ENCODE measurements around the gene DAPK2. TPM values are rescaled to one million over a fixed set of nuclear protein-coding genes. Genes with fewer than 3 reads are reported as not detected.

The DAPK2 gene
- polyA plus RNA-seq, 1 of the 3 experiments (the other 2 are of a cell fraction) = 1.4 TPM

- no peak overlapping the region for H3K27ac ChIP-seq (ENCODE audit: low read depth in 2 of 2, low read length in 1 of 2)
- H3K9ac ChIP-seq = no peak overlapping the region
- H2AFZ ChIP-seq (ENCODE audit: low read depth) = no peak overlapping the region
- H3K4me2 ChIP-seq = no peak overlapping the region
- CTCF ChIA-PET = interaction anchor here (0.8 to 1.4 kb wide), 3 partner anchors 15 to 176 kb away, joined by 3 to 6 read pairs (median 4); no protein-coding TSS in a partner anchor
- H3K9me2 ChIP-seq = no peaks in the 10 kb centered on the region
- POLR2A ChIA-PET = no interaction called here
- no peak for TF ChIP-seq FOXJ3 (CRISPR knock-in tag; IDR thresholded peaks at IDR 0.05)
- TF ChIP-seq TEAD4 (IDR thresholded peaks at IDR 0.05; ENCODE audit: borderline replicate concordance, insufficient read depth) = no peak
- TF ChIP-seq RXRA (IDR thresholded peaks at IDR 0.05; ENCODE audit: borderline replicate concordance, low read depth) = no peak
- no peak for TF ChIP-seq SIN3A (IDR thresholded peaks at IDR 0.05; ENCODE audit: borderline replicate concordance, low read depth, low read length)
- TF ChIP-seq, protein P1, sequence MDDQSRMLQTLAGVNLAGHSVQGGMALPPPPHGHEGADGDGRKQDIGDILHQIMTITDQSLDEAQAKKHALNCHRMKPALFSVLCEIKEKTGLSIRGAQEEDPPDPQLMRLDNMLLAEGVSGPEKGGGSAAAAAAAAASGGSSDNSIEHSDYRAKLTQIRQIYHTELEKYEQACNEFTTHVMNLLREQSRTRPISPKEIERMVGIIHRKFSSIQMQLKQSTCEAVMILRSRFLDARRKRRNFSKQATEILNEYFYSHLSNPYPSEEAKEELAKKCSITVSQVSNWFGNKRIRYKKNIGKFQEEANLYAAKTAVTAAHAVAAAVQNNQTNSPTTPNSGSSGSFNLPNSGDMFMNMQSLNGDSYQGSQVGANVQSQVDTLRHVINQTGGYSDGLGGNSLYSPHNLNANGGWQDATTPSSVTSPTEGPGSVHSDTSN (IDR thresholded peaks at IDR 0.05) = no peak
- no peak for TF ChIP-seq POLR2AphosphoS5 (IDR thresholded peaks at IDR 0.05; ENCODE audit: low read depth, low read length)
- TF ChIP-seq MXI1 (IDR thresholded peaks at IDR 0.05; ENCODE audit: low read depth, low read length) = no peak
- no peak overlapping the region for H3K4me3 ChIP-seq (ENCODE audit: low read depth in 2 of 2, low read length in 1 of 2)
- H4K20me1 ChIP-seq (ENCODE audit: insufficient read depth) = no peaks in the 10 kb centered on the region
- no peaks in the 10 kb centered on the region for H3K9me3 ChIP-seq
- no peaks in the 10 kb centered on the region for H3K4me1 ChIP-seq (ENCODE audit: control insufficient read depth in 1 of 2, insufficient read depth in 2 of 2, low read depth in 1 of 2, low read length in 1 of 2)
- DNase-seq = no peak
- no peaks in the 10 kb centered on the region for H3K27me3 ChIP-seq (ENCODE audit: insufficient read depth)
- H3K79me2 ChIP-seq (ENCODE audit: insufficient read depth) = no peaks in the 10 kb centered on the region
- 100% methylated on average over 1 of the region's 2 CpGs for WGBS (ENCODE audit: low lambda C conversion rate)
- no peaks in the 10 kb centered on the region for H3K36me3 ChIP-seq (replicated peaks in 1 of 2; ENCODE audit: control insufficient read depth in 1 of 2, insufficient read depth in 2 of 2, low read length in 1 of 2)
- H3F3A ChIP-seq (replicated peaks; ENCODE audit: insufficient read depth) = no peaks in the 10 kb centered on the region
These were observed 118.0 kb downstream of the DAPK2 start for GRCh38 chr15:63928185-63928842.

DNA sequence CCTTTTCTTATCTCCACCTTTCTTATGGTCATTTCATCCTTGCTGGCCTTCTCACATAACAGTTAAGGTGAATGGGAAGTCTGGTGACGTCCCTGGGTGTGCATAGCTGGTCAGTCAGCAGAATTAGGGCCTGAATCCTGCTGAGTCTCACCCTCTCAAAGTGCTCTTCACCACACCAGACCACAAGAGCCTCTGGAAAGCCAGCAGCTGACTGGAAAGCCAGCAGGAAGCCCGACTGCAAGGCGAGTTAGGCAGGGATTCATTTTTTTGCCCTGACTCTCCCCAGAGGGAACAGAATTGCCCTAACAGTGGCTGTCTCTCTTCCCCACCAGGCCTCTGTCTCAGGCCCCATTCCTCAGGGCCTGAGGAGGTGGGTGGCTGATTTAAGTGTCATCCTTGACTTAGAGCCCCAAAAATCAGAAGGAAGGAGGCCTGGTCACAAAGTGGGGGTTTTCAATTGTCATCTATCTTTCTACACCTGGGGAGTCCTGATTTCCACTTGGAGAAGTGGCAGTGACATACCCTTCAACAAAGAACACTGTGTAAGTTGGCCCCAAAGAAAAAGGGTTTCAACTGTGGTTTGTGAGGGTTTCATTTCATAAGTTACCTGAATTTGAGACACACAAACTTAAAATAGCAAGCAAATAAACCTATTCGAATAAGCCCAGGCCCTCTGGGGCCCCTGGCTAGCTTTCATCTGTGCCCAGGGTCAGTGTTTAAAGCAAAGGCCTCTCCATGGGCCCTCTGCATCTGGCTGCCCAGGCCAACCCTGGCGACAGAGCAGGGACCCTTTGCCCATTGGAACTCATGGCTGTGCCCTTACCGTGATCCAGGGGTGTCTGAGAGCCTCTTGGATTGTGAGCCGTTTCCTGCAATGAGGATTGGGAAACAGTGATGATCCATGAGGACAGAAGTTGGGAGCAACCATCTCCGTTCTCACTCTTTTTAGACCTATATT lies 122.0 kb downstream of the DAPK2 start:
- WGBS (ENCODE audit: low lambda C conversion rate) = 75% methylated on average over 8 of the region's 8 CpGs
- Histone ChIP-seq H3K79me2 (ENCODE audit: insufficient read depth) (no peaks in the 10 kb centered on the region), H3K27me3 (ENCODE audit: insufficient read depth) (no peaks in the 10 kb centered on the region), H3K4me3 (ENCODE audit: low read depth in 2 of 2, low read length in 1 of 2) (no peak overlapping the region), H3K27ac (ENCODE audit: low read depth in 2 of 2, low read length in 1 of 2) (no peak overlapping the region), H3F3A (replicated peaks; ENCODE audit: insufficient read depth) (no peaks in the 10 kb centered on the region), H2AFZ (ENCODE audit: low read depth) (no peak overlapping the region), H3K9me3 (no peaks in the 10 kb centered on the region), H3K9ac (no peak overlapping the region), H3K36me3 (replicated peaks in 1 of 2; ENCODE audit: control insufficient read depth in 1 of 2, insufficient read depth in 2 of 2, low read length in 1 of 2) (no peaks in the 10 kb centered on the region), H3K4me2 (no peak overlapping the region), H3K9me2 (no peaks in the 10 kb centered on the region), H3K4me1 (ENCODE audit: control insufficient read depth in 1 of 2, insufficient read depth in 2 of 2, low read depth in 1 of 2, low read length in 1 of 2) (peaks cover 0 to 9% of the 10 kb centered on the region in 2 experiments; a peak in 1 of 4 replicates), H4K20me1 (ENCODE audit: insufficient read depth) (no peaks in the 10 kb centered on the region)
- POLR2A ChIA-PET = no interaction called here
- CTCF ChIA-PET = interaction anchor here (1.0 to 1.9 kb wide), 3 partner anchors 8 to 22 kb away, joined by 3 to 6 read pairs (median 4); no protein-coding TSS in a partner anchor
- DNase-seq = no peak
- TF ChIP-seq, protein P2, sequence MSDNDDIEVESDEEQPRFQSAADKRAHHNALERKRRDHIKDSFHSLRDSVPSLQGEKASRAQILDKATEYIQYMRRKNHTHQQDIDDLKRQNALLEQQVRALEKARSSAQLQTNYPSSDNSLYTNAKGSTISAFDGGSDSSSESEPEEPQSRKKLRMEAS (IDR thresholded peaks at IDR 0.05; ENCODE audit: low read depth) = no peak
- TF ChIP-seq JUND (IDR thresholded peaks at IDR 0.05) (no peak), ZBTB33 (IDR thresholded peaks at IDR 0.05; ENCODE audit: borderline replicate concordance, low read depth) (no peak), POLR2AphosphoS5 (IDR thresholded peaks at IDR 0.05; ENCODE audit: low read depth, low read length) (no peak), CHD2 (IDR thresholded peaks at IDR 0.05; ENCODE audit: low read length, partially characterized antibody) (no peak), RAD21 (IDR thresholded peaks at IDR 0.05; ENCODE audit: low read length) (no peak), EZH2phosphoT487 (IDR thresholded peaks at IDR 0.05; ENCODE audit: borderline replicate concordance, low read depth) (no peak), FOSL2 (IDR thresholded peaks at IDR 0.05; ENCODE audit: borderline replicate concordance, low read depth) (no peak), RXRA (IDR thresholded peaks at IDR 0.05; ENCODE audit: borderline replicate concordance, low read depth) (no peak), FOXJ3 (CRISPR knock-in tag; IDR thresholded peaks at IDR 0.05) (no peak), FOXM1 (IDR thresholded peaks at IDR 0.05; ENCODE audit: low read depth) (no peak)
- TF ChIP-seq, protein P3, sequence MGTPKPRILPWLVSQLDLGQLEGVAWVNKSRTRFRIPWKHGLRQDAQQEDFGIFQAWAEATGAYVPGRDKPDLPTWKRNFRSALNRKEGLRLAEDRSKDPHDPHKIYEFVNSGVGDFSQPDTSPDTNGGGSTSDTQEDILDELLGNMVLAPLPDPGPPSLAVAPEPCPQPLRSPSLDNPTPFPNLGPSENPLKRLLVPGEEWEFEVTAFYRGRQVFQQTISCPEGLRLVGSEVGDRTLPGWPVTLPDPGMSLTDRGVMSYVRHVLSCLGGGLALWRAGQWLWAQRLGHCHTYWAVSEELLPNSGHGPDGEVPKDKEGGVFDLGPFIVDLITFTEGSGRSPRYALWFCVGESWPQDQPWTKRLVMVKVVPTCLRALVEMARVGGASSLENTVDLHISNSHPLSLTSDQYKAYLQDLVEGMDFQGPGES (IDR thresholded peaks at IDR 0.05; ENCODE audit: low read depth, low read length) = no peak
- TF ChIP-seq, protein P4, sequence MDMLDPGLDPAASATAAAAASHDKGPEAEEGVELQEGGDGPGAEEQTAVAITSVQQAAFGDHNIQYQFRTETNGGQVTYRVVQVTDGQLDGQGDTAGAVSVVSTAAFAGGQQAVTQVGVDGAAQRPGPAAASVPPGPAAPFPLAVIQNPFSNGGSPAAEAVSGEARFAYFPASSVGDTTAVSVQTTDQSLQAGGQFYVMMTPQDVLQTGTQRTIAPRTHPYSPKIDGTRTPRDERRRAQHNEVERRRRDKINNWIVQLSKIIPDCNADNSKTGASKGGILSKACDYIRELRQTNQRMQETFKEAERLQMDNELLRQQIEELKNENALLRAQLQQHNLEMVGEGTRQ (IDR thresholded peaks at IDR 0.05; ENCODE audit: borderline replicate concordance, low read depth, low read length) = no peak
- TF ChIP-seq, protein P1 (IDR thresholded peaks at IDR 0.05) = no peak

All from SK-N-SH (cell line).